Measurements from ENCODE around the gene RHCG. TPM values are rescaled to one million over a fixed set of nuclear protein-coding genes. Genes with fewer than 3 reads are reported as not detected.

Gene RHCG
- total RNA-seq, 1 donor from 2014 or later: not detected

DNA sequence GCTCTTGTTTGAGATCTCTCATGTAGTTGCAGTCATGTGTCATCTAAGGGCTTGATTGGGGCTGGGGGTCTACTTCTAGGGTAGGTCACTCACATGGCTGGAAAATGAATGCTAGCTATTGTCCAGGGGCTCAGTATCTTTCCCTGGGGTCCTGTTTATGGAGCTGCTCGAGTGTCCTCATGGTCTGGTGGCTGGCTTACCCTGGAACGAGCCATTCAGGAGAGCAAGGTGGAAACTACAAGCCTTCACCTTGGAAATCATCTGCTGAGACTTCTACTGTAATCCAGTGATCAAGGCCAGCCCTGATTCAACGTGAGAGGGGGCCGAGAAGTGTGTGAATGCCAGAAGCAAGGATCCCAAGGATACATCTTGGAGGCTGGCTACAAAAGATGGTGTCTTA lies 16.2 kb upstream of the RHCG start:
- no peak for DNase-seq
- no peak for ATAC-seq (ENCODE audit: poor library complexity)
- intact Hi-C loops (cut with DNase I): no loop called here

DNA sequence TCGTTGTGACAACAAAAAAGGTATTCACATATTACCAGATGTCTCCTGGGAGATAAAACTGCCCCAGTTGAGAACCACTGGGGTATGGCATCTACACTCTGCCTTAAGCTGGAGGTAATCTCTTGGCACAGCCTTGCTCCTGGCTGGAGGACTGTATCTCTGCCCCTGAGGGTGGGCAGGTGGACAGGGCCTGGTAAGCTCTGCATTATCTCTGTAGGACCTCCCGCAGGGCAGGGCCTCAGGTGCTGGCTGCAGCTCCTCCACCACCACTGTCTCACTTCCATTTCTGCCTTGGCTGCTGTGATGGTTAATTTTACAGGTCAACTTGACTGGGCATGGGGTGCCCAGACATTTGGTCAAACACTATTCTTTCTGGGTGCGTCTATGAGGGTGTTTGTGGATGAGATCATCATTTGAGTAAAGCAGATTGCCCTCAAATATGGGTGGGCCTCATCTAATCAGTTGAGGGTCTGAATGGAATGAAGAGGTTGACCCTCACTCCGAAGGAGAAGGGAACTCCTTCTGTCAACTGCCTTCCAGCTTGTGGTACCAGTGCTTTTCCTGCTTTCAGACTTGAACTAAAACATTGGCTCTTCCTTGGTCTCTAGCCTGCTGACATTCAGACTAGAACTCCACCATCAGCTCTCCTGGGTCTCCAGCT lies 9.8 kb upstream of the RHCG start:
- intact Hi-C loops (cut with DNase I): no loop called here
- no peak for DNase-seq

GRCh38 chr15:89504166-89504565 lies 7.8 kb upstream of the RHCG start:
- no peak for DNase-seq
- intact Hi-C loops (cut with DNase I): no loop called here
- no peak for ATAC-seq (ENCODE audit: poor library complexity)

More for the DNA sequence above, 9.8 kb upstream of the RHCG start:
- ATAC-seq (ENCODE audit: poor library complexity): no peak

- DNase-seq (no peak), ATAC-seq (ENCODE audit: poor library complexity) (no peak)
- intact Hi-C loops (cut with DNase I): no loop called here
Measured at GRCh38 chr15:89502867-89503595, 6.6 kb upstream of the RHCG start.

GRCh38 chr15:89501646-89502045 lies 5.3 kb upstream of the RHCG start:
- ATAC-seq (ENCODE audit: poor library complexity) (no peak), DNase-seq (no peak)
- intact Hi-C loops (cut with DNase I): no loop called here

- ATAC-seq (ENCODE audit: poor library complexity) (no peak), DNase-seq (no peak)
- intact Hi-C loops (cut with DNase I): no loop called here
Measured at GRCh38 chr15:89500397-89501270, 4.3 kb upstream of the RHCG start.

- DNase-seq (no peak), ATAC-seq (ENCODE audit: poor library complexity) (no peak)
- intact Hi-C loops (cut with DNase I): no loop called here
Measured at GRCh38 chr15:89499156-89499555, 2.8 kb upstream of the RHCG start.

DNA sequence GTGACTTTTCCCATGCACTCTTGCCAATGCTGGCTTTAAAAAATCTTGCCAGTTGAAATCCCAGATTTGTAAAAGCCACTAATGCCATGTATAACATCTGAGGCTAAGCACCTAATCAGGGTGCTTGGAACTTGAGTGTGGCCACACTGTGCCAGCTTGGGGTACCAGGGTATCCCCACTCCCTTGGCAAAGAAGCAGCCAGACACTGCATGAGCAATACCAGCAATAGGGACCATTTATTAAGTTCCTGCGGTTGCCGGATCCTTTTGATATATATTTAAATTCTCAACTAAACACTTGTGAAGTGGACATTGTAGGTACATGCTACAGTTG lies 2.2 kb upstream of the RHCG start:
- ATAC-seq (ENCODE audit: poor library complexity) (no peak), DNase-seq (no peak)
- intact Hi-C loops (cut with DNase I): no loop called here

- no peak for DNase-seq
- intact Hi-C loops (cut with DNase I): no loop called here
- ATAC-seq (ENCODE audit: poor library complexity): no peak
Measured at GRCh38 chr15:89497231-89497630, 848 bp upstream of the RHCG start.

GRCh38 chr15:89495638-89496145 lies 691 bp downstream of the RHCG start:
- ATAC-seq (ENCODE audit: poor library complexity) (no peak), DNase-seq (no peak)
- intact Hi-C loops (cut with DNase I): no loop called here

DNA sequence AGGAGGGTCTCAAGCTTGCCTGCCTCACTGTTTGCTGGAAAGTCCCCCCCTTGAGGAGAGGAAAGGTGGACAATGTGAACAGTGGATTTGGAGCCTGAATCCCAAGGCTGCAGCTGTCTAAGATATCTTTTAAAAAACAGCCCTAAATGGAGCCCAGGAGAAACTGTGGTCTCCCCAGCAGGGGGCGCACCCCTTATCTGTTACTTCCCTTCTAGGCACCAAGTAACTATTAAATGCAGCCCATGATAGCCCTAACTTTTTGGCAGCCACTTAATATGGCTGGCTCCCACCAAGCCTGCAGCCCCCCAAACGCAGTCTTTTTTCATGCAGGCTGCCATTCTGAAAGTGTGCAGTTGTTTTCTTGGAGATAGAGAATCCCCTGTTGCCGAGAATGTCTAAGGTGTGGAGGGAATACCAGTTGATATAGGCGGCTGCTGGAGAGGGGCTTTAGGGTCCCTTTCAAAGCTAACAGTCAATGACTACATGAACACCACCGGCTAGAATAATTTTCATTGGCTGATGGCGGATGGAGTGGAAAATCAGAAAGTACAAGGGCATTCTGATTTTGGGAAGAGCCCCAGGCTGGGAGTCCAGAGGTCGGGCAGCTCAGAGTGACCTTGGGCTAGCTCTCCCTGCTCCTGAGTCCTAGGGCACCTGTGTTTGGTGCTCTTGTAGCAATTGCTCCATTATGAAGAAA lies 1.3 kb downstream of the RHCG start:
- no peak for ATAC-seq (ENCODE audit: poor library complexity)
- DNase-seq: no peak
- intact Hi-C loops (cut with DNase I): no loop called here

DNA sequence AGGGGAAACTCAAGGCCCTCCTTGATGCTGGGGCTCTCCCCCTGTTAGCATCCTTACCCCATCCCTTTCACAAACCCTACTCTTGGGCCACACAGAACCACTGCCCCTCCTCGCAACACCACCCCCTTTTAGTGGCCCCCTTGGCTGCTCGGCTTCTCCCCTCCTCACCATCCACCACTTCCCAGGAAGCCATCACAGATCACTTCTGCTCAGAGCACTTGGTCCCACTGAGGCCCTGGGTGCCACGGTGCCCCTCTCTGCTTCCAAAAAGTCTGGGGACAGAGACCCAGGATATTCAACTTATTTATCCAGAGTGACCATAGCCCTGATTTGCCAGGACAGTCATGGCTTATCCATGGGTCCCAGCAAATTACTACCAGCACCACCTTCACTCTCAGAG lies 2.4 kb downstream of the RHCG start:
- DNase-seq (no peak), ATAC-seq (ENCODE audit: poor library complexity) (no peak)
- intact Hi-C loops (cut with DNase I): no loop called here

DNA sequence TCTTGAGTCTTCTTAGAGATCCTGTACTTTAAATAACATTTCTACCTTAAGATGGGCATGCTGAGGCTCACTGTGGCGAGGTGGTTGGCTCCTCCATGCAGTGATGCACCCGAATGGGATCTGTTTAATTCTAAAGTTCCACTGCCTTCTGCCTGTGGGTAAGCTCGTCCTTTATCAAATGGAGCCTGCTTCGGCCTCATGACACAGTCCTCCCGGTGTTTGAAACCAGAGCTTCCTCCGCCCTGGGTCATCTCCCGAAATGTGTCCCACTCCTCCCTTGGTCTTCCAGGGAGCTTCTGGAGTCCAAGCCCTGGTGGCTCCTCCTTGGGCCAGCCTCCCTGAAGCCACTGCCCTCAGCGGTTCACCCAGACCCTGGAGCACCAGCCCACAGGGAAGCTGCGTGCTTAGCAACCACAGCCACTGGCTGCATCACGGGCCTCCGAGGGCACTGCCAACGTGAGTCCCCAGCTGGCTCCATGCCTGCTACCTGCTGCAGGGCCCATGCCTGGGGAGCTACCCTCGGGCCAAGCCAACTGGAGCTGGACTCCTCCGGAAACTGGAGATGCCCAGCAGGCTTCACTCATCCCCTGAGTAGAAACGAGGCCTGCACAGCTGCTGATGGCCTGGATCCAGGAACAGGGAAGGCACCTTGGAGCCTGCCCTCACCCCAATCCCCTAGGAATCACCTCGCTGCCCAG lies 3.3 kb downstream of the RHCG start:
- intact Hi-C loops (cut with DNase I): no loop called here
- ATAC-seq (ENCODE audit: poor library complexity) (no peak), DNase-seq (no peak)

- DNase-seq (no peak), ATAC-seq (ENCODE audit: poor library complexity) (no peak)
- intact Hi-C loops (cut with DNase I): no loop called here
Measured at GRCh38 chr15:89492111-89492641, 4.2 kb downstream of the RHCG start.

DNA sequence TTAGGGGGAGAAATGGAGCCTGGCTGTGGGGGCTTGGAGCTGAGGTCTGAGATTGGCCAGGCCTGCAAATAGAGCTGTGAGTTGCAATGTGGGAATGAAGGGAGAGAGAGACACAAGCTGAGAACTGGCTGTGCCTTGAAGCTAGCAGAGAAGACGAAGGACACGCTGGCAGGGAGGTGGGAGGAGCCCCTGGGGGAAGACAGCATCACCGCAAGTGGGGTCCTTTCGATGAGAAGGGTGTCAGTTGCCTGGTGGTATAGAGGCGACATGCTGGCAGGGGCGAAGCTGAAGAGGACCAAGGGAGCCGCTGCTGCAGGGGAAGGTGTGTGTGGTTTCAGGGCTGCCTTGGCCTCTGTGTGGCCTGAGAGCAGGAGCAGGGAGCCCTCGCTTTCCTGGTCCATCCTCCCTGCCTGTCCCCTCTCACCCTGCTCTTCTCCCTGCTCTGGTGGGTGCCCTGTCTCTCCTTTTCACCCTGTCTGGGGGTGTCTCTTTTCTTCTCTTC lies 5.5 kb downstream of the RHCG start:
- no peak for DNase-seq
- intact Hi-C loops (cut with DNase I): no loop called here
- ATAC-seq (ENCODE audit: poor library complexity): no peak

DNA sequence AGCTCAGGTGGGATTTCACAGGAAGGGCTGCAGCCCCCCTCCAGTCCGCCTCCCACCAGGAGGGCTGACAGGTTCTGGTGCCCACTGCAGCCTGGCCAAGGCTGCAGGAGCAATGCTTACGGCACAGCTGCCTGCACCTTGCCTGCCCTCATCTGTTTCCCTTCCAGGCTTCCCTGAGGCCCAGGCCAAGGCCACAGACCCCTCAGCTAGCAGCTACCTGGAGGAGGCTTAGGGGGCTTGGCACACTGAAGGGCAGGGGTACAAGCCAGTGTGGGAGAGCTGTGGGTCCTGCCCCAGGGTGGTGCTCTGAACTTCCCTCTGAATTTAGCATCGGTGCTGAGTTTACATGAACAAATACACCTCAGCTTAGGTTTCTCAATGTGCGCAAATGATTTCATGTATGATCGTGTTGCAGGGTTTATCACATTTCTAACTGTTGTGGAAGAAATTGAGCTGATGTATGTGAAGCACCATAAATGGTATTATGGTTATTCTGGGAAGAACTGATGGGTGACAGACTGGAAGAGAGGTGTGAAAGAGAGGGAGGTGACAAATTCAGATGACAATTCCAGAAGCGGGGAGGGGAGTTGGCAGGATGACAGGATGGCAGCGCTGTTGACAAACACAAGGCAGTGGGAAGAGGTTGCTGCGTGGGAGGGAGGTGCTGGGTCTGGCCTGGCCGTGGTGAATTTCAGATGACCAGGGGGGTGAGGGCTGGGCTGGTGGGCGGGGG lies 6.1 kb downstream of the RHCG start:
- no peak for ATAC-seq (ENCODE audit: poor library complexity)
- intact Hi-C loops (cut with DNase I): no loop called here
- no peak for DNase-seq

DNA sequence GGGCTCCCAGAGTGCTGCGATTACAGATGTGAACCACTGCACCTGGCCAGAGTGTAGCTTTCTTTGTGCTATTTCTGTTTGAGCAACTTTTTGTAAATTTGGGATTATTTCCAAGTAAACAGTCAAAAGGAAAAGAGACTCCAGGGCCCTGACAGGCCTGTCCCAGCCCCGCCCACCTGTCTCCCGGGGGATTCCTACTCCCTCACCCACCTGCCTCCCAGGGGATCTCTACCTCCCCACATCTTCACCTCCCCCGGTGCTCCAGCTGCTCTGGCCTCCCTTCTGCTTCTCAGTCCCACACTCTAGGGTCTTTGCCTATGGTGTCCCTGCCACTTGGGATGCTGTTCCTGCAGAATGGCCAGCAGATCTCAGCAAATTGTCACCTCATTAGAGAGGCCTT lies 7.0 kb downstream of the RHCG start:
- DNase-seq (no peak), ATAC-seq (ENCODE audit: poor library complexity) (no peak)
- intact Hi-C loops (cut with DNase I): no loop called here

Measured in Right ventricle myocardium superior (tissue), 1 donor.